Neural progenitor cell (in vitro differentiated cells): Measurements from ENCODE around the gene ZFAND3.

Experiments
- EZH2 ChIP-seq: fragments of 200-600 bp; sonication (generic); IDR thresholded peaks from 2 replicates; pipeline ENCODE4 v1.6.1; 2017; ENCODE audit warnings: antibody characterized with exemption, mild to moderate bottlenecking, moderate library complexity
- TF ChIP-seq, protein P1 (sequence below): fragments of 200-600 bp; sonication (generic); IDR thresholded peaks from 2 replicates; pipeline ENCODE4 v1.5.1; 2017; ENCODE audit warnings: antibody characterized with exemption, mild to moderate bottlenecking

DNA sequence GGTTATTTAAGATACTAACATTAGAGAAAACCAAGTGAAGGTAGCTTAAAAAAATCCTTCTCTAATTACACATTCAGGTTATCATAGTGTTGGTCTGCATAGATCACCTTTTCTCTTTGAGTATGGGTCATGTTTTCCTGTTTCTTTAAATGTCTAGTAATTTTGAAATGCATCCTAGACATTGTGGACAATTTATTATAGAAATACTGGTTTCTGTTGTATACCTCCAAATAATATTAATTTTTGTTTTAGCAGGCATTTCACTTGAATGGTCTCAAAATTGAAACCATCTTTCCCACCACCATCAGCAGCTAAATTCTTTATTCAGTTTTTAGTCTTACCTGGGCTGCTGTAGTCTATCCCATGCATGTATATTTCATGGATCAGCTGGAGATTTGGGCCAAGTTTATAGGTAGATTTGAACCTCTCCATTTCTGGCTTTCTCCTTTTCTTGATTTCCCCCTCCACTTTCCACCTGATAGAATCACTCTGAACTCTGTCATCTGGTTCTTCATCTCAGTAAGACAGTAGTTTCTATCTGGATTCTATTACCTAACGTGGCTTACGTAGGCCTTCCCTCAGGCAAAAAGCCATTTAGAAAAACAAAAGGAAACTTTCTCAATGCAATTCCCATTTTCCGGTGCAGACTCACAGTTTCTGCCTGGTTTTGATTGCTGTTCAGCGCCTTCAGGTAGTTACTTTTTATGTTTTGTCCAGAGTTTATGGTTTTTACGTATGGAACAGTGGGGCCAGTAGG is 52.3 kb downstream of the ZFAND3 start:
- TF ChIP-seq, protein P1, sequence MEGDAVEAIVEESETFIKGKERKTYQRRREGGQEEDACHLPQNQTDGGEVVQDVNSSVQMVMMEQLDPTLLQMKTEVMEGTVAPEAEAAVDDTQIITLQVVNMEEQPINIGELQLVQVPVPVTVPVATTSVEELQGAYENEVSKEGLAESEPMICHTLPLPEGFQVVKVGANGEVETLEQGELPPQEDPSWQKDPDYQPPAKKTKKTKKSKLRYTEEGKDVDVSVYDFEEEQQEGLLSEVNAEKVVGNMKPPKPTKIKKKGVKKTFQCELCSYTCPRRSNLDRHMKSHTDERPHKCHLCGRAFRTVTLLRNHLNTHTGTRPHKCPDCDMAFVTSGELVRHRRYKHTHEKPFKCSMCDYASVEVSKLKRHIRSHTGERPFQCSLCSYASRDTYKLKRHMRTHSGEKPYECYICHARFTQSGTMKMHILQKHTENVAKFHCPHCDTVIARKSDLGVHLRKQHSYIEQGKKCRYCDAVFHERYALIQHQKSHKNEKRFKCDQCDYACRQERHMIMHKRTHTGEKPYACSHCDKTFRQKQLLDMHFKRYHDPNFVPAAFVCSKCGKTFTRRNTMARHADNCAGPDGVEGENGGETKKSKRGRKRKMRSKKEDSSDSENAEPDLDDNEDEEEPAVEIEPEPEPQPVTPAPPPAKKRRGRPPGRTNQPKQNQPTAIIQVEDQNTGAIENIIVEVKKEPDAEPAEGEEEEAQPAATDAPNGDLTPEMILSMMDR: no peak
- TF ChIP-seq EZH2: no peak
